ENCODE results near the gene OLIG3.

Gene OLIG3

DNA sequence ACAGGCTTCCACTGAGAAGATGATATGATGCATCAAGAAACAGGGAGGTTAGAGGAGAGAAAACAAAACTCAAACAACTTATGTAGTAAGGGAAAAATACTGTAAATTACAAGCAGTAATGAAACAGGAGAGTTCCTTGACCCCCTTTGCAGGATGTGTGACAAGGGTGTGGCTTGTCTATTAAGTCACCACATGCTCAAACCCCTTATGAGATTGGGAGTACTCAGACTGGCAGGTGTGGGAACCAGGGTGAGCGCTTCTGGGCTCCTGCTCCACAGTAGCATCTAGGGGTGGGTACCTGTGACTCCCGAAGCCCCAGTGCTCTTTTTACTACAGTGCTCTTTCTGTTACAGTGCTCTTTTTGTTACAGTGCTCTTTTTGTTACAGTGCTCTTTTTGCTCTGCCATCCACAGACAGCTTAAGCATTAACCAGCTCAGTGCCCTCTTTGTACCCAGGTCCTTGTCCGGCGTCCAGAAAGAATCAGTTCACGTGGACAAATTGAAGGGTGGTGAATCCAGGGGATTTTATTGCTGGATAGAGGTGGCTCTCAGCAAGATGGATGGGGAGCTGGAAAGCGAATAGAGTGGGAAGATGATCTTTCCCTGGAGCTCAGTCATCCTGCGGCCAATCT is 28.7 kb downstream of the OLIG3 start:
- no peak for DNase-seq

- no peak for DNase-seq
These were observed 41.8 kb downstream of the OLIG3 start for GRCh38 chr6:137452333-137452894.

DNA sequence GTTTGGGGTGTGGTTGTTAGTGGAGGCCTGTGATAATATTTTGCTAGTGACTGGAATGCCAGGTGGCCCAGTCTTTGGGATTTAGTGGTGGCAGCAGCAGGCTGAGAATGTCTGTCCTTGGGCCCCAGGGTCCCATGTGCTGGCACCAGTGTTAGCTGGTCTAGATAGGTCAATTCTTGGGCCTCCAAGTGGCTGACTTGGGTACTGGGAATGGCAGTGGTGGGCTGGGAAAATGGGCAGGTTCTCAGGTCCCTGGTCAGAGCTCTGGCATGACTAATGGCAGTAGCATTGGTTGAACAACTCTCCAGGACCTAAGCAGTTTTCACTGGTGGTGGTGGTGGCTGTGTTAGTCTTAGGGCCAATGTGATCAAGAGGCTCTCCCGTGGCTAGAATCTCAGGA is 50.3 kb downstream of the OLIG3 start:
- DNase-seq, result no peak
